Endometrial microvascular endothelial cells (primary cell): ENCODE measurements around the gene OR2G2. TPM values are rescaled to one million over a fixed set of nuclear protein-coding genes. Genes with fewer than 3 reads are reported as not detected.

Source experiments
- in situ Hi-C: cut with HindIII; loops from 2 replicates; pipeline ENCODE4 v1.10.0; 2017; ENCODE audit warnings: low sequenced_read_pairs, low pct_unique_long_range_greater_than_20kb; ENCODE audit errors: inconsistent ontology term
- total RNA-seq: library from RNA; depleted of rRNA; stranded (reverse); fragments of >200 nt; gene quantifications from one replicate; pipeline ENCODE4 v1.2.3, GENCODE V29; 2015; ENCODE audit errors: inconsistent ontology term

Gene OR2G2, protein sequence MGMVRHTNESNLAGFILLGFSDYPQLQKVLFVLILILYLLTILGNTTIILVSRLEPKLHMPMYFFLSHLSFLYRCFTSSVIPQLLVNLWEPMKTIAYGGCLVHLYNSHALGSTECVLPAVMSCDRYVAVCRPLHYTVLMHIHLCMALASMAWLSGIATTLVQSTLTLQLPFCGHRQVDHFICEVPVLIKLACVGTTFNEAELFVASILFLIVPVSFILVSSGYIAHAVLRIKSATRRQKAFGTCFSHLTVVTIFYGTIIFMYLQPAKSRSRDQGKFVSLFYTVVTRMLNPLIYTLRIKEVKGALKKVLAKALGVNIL
- not detected for total RNA-seq

DNA sequence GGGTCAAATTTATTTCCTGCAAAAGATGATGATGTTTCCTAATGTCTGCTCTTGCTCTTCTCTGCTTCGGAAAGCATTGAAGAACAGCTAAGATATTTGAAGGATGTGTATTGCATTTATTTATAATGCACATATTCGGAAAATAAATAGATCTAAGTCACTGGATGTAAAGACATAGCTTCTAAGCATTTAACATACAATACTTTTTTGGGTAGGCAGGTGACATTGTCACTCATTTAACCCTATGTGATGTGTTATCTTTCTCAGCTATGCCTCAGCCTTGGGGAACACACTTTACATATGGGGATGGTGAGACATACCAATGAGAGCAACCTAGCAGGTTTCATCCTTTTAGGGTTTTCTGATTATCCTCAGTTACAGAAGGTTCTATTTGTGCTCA is at the start of gene OR2G2:
Gene OR2G2, plus strand, starts transcription at position 301 of the 400 bp plus-strand sequence. Its CDS starts 0 bp downstream, at position 301.
- in situ Hi-C loops = no loop called here

DNA sequence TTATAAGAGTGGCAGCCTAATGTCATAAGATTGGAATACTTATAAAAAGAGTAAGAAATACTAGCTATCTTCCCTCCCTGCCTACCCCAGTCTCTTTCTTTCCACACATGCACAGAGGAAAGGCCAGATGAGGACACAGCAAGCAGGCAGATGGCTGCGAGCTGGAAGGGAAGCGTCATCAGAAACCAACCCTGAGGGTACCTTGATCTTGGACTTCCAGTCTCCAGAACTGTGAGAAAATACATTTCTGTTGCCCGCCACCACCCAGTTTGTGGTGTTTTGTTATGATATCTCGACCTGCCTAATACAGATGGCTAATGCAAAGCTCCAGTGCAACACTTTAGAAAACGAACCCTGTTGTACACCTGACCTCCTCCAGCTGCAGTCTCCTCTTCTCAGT is 49.6 kb upstream of the OR2G2 start:
- in situ Hi-C loops = no loop called here

DNA sequence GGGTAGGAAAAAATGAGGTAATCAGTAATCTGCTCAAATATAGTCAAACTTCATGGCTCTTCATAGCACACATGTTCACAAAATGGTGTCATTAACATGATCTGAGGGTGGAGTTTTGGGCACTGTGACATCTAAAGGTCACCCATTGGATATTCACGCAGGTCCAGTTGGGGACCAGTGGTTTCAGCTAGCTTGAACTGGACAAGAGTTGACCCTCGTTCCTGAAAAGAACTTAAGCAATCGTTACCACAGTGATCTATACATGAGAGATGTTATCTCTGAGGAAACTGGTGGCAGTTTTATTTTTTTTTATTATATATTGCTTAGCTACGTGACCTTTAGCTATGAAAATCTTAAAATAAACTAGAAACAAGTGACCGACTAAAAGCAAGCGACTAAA is 48.9 kb upstream of the OR2G2 start:
- in situ Hi-C loops = no loop called here

DNA sequence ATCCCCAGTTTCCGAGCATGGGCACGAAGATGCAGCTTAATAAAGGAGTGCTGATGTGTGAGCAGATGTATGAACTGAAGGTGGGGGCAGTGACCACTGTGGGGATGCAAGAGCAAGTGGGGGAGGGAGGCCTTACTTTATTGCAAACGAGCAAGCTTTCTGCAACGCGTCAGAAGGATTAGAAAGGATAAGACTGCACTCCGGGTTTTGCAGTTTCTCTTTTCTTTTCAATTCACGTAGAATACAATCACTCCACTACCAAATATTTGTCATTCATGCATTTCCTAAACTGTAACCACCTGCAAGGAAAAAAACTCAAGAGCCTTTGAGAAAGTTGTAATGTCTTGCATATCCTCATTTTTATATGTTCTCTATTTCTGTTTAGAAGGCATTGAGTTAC is 47.6 kb upstream of the OR2G2 start:
- in situ Hi-C loops = no loop called here

DNA sequence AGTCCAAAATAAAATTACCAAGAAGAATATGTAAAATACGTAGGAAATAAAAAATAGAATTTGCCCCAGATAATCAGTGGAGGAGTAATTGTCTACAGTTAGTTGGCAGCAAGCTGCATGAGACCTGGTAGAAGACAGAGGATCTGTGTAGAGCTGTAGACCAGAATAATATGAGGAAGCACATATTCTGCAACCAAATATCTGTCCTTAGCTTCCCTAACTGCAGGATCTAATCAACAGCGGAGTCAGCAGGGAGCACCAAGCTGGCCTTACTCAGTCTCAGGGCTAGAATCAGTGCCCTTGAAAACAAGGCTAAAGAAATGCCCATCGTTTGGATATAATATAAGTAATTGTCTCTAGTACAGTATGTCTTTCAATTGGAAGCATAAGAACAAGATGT is 45.3 kb upstream of the OR2G2 start:
- in situ Hi-C loops = no loop called here

DNA sequence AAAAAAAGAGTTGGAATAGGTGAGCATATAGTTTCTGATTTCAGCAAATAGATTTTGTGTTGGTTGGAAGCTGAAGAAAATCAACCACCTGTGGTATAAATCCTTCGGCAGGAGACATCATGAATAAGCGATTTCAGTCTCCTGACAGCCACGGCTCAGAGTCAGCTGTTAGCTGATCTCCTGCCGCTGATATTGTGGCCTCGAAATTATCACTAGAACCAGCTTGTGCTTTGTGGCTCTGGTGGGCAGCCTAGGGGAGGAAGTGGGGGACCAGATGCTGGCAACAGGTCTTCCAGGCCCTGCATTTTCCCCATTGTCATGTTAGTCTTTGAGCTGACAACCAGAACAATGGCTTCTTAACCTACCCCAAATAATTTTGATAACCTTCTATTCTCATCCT is 40.1 kb upstream of the OR2G2 start:
- in situ Hi-C loops = no loop called here

DNA sequence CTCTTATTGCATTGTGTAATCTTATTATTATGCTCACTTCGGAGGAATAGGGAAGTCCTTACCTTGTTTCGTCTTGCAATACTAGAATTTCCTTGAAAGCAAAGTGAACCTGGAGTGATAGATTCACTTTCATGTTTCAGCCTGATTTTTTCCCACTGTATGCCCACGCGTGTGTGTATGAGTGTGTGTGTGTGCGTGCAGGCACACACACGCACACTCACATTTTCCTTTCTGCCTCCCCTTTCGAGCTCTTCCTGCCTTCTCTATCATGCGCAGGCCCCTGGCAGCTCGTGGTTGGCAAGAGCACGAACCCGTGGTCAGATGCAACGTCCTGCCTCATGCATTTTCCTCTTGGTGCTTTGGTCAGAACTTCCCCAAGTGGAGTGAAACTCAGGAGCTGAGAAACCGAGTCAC is 39.4 kb upstream of the OR2G2 start, which contains the start of gene GCSAML:
Gene GCSAML, plus strand, starts transcription at position 366 of the 414 bp plus-strand sequence. CDS start 58 bp downstream, outside the sequence.
- in situ Hi-C loops = no loop called here

DNA sequence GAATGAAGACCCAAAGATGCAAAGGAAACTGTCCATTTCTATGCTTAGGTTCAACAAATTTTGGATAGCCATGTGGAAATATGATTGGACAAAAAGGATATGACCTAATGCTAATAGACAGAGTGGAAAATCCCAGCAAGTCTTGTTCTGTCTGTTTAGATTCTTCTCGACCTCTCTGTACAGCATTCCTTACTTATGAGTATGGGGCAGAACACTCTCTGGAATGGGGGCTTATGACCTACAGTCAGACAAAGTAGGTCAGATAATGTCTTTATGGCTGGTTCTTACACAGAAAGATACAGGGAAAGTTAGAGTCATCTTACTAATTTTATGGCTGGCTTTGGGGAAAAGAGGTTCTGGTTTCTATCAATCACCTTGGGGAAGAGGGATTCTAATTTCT is 36.4 kb upstream of the OR2G2 start:
- in situ Hi-C loops = no loop called here

DNA sequence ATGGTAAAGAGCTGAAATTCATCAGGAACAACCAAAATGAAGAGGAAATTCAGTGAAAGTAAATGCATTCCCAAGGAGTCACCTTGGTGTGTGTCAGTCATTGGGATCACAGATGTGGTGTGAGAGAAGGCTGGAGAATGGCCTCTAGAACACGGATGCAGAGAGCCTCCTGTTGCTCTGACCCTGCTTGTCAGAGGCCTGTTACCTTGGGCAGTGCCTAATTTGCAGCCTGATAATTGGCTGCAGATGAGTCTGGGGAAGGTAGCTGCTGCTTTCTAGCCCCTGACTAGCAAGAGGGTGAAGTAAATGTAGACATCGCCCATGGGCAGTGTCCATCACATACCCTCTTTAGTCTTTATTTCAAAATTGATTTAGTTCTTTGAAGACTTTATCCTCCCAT is 35.9 kb upstream of the OR2G2 start:
- in situ Hi-C loops = no loop called here

DNA sequence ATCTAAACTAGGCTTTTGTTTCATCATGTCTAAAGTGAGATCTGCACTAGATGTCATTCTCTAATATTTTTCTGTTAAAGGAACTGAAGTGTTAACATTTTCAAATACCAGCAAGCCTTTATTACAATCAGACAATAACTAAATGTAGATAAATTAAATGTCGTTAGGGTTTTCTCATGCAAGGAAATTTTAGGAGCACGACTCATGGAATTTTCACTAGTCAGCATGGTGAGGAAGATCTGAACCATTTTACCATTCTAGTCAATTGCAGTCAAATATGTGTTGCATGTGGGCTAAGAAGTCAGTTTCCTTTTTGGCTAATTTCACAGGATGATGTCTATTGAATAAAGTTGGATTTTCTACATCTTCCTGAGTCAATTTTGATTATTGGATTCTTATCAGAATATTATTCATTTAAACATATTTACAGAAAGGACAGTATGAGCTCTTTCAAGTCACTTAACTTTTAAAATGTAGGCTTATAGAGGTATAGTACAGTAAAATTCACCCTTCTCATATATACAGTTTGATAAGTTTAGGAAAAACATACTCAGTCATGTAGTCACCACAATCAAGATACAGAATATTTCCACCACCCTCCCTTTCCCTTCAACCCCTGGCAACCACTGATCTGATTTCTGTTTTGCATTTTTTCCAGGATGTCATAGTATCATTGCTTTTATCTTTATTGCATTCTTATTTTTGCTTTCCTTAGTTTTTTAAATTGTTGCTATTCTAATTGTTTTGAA is 30.1 kb upstream of the OR2G2 start:
- in situ Hi-C loops = no loop called here

DNA sequence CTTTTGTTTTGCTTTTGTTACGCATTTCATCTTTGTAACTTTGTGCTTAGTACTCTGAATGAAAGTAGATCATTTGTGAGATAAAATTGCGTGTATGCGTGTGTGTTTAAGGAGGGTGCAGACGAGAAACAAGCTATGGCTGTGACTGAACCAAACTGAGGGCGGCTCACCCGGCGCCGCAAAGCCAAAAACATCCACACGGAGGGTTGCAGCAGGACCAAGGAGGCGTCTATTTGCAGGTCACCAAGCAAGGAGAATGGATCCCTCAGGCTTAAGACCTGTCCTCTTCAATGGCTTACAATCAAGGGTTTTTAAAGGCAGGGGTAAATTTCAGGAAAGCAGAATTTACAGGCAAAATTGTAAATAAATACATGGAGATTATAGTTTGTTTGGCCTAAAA is 26.4 kb upstream of the OR2G2 start:
- in situ Hi-C loops = no loop called here

DNA sequence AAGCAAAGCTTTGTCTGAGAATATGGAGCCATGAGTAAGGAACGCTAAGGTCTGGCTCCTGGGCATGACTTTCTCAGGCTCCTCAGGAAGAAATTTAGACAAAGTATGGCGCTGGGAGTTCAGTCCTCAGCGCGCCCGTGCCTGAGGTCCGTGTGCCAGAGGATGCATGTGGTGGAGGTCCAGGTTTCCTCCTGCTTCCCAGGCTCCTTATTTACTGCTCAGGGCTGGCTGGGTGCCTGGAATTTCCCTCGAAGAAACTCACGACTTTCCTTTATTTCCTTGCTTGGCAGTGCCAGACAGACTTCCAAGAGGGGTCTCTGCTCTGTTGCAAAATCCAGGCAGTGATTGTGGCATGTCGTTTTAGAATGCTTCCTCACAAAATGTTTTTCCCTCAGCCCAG is 26.0 kb upstream of the OR2G2 start:
- in situ Hi-C loops = no loop called here

DNA sequence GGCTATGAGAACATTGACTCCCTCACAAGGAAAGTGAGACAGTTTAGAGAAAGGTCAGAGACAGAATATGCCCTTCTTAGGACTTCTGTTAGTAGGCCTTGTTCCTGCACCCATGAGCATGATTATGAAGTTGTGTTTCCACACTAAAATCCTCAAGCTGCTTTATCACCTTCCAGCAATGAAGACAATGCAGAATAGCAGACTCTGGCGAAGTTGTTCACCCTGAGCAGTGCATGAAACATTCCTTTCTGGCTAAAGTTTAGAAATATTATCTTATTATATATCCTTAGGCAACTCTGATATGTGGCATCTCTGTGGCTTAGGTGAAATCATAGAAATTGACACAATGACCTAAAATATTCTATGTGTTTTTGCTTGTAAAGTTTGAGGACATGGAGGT is 13.9 kb upstream of the OR2G2 start:
- in situ Hi-C loops = no loop called here

DNA sequence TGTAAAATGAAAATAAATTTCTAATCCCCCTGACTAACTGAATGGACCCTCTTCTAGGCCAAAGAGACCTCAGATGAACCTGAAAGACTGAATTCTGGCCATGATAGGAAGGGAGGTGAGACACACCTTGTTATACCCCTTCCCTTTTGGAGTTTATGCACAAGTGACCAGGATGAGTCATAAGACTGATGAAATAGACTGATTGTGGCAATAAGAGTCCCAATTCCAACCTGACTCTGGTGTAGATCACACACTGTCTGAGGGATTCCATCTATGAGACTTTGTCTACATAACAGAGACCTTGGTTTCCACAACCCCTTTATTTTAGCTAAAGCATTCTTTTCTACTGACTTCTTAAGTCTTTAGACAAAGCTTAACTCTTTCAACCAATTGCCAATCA is 13.5 kb upstream of the OR2G2 start:
- in situ Hi-C loops = no loop called here

DNA sequence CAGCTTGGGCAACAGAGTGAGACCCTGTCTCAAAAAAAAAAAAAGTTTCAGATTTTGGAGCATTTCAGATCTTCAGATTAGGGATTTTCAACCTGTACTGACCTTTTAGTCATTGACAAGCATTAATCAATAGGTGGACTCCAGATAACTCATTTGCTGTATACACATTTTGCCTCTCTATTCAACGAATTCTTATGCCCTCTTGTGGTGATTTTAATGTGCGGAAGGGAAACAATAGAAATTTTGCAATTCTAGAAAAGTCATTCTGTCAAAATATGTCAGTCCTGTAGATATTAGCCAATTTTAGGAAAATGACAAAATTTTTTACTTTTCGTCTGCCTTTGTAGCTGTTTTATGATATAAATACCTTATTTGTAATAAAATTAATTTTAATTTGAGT is 11.6 kb upstream of the OR2G2 start:
- in situ Hi-C loops = no loop called here

DNA sequence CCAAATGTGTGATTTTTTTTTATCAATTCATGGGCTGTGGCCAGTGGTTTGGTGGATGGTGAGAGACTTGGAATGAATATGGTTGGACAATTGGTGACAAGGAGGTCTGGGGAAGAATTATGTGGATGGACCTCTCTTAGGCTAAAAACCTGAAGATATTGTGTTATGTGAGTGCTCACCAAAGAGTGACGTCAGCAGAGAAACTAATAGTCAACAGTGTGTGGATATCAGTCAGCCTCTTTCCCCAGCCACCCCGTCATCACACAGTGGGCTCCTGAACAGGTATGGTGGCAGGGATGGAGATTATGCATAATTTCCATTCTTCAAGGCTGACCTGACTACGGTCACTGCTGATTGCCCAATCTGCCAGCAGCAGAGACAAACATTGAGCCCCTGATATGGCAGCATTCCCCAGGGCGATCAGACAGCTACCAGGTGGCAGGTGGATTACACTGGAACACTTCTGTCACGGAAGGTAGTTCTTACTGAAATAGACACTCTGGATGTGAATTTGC is 9.2 kb upstream of the OR2G2 start:
- in situ Hi-C loops = no loop called here

DNA sequence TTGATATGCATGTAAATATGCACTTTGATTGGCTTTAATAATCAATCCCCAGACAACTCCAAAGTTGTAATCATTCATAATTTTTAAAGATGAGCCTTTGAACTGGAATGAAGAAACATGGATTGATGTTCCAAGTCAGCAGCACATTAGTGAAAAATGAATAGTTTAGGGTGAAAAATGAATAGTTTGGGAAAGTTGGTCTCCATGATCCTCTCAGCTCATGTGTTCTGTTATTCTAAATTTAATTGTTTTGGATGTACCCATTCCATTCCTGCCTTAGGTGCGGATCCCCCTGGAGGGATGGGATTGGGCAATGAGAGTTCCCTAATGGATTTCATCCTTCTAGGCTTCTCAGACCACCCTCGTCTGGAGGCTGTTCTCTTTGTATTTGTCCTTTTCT is 17.1 kb downstream of the OR2G2 start, which contains the start of gene OR2G3:
Gene OR2G3, plus strand, starts transcription at position 301 of the 400 bp plus-strand sequence. Its CDS starts 0 bp downstream, at position 301.
- in situ Hi-C loops = no loop called here

DNA sequence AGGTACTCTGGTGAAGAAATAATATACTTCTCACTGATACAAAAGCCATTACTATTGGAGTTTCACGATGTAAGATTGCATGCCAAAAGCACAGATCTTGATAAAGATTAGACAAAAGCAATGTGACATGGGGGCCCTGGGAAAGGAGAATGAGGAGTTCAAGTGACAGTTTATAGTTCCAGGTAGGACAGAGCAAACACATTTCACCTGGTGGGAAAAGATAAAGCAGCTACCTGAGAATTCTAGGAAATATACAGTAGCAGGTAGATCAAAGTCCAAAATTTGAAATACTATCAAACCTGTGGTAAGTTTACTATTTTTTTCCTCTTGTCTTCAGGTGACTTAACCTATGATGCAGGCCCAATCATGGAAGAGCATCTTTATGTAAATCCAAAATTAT is 25.2 kb downstream of the OR2G2 start:
- in situ Hi-C loops = no loop called here

DNA sequence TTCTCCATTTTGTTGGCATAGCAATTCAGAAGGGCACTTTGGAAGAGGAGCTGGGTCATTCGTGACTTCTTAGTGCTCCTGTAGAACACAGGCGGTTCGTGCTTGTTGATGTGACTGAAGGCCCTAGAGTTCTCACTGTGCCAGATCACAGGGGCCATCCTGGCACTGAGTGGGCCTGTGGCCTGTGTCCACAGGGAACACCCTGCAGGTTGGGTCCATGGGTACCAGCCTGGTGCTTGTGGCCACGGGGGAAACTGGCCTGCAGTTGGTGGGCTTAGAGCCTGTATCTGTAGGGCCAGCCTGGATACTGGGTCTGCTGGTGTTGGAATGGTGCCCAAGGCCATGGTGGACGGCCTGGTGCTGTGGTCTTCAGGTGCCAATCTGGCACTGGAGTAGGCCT is 26.5 kb downstream of the OR2G2 start:
- in situ Hi-C loops = no loop called here

DNA sequence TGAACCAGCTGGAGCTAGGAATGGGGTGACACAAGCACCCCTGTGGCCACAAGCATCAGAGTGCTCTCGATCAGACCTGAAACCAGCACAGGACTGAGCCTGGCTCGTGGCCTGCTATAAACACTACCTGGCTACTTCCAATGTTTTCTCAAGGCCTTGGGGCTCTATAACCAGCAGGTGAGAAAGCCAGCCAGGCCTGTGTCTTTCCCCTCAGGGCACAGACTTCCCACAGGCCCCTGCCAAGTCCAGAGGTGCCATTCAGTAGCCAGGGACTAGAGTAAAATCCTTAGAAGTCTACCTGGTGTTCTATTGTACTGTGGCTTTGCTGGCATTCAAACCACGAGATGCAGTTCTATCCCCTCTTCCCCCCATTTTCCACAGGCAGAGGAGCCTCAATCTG is 39.8 kb downstream of the OR2G2 start:
- in situ Hi-C loops = no loop called here
